ENCODE measurements around the gene RPL13.

Gene RPL13

GRCh38 chr16:89560378-89561141 lies at the start of gene RPL13:
Gene RPL13 (plus strand): TSS chr16:89560682. CDS start chr16:89560960, 278 bp downstream.
- peak; percentile 87 to 88 for DNase-seq (ENCODE audit: low read depth in 2 of 2)

- DNase-seq (ENCODE audit: low read depth in 2 of 2), result no peak
Observed at GRCh38 chr16:89511374-89511773, 49.1 kb upstream of the RPL13 start.

- DNase-seq (ENCODE audit: low read depth in 2 of 2), result no peak
Observed at GRCh38 chr16:89512453-89512852, 48.0 kb upstream of the RPL13 start.

- no peak for DNase-seq (ENCODE audit: low read depth in 2 of 2)
Observed at GRCh38 chr16:89517128-89517527, 43.4 kb upstream of the RPL13 start.

- no peak for DNase-seq (ENCODE audit: low read depth in 2 of 2)
Observed at GRCh38 chr16:89519881-89520280, 40.6 kb upstream of the RPL13 start.

- no peak for DNase-seq (ENCODE audit: low read depth in 2 of 2)
Observed at GRCh38 chr16:89522287-89522686, 38.2 kb upstream of the RPL13 start.

GRCh38 chr16:89523680-89524344 lies 36.7 kb upstream of the RPL13 start:
- DNase-seq (ENCODE audit: low read depth in 2 of 2), result no peak

GRCh38 chr16:89525146-89525913 lies 35.2 kb upstream of the RPL13 start:
- no peak for DNase-seq (ENCODE audit: low read depth in 2 of 2)

- DNase-seq (ENCODE audit: low read depth in 2 of 2), result no peak
Observed at GRCh38 chr16:89529097-89529496, 31.4 kb upstream of the RPL13 start.

- no peak for DNase-seq (ENCODE audit: low read depth in 2 of 2)
Observed at GRCh38 chr16:89530401-89531381, 29.8 kb upstream of the RPL13 start.

GRCh38 chr16:89531821-89532526 lies 28.5 kb upstream of the RPL13 start:
- DNase-seq (ENCODE audit: low read depth in 2 of 2), result no peak

GRCh38 chr16:89534252-89534756 lies 26.2 kb upstream of the RPL13 start:
- no peak for DNase-seq (ENCODE audit: low read depth in 2 of 2)

GRCh38 chr16:89536371-89536770 lies 24.1 kb upstream of the RPL13 start:
- no peak for DNase-seq (ENCODE audit: low read depth in 2 of 2)

- no peak for DNase-seq (ENCODE audit: low read depth in 2 of 2)
Observed at GRCh38 chr16:89536886-89537548, 23.5 kb upstream of the RPL13 start.

- DNase-seq (ENCODE audit: low read depth in 2 of 2), result no peak
Observed at GRCh38 chr16:89537549-89537925, 22.9 kb upstream of the RPL13 start.

- DNase-seq (ENCODE audit: low read depth in 2 of 2), result no peak
Observed at GRCh38 chr16:89538286-89538685, 22.2 kb upstream of the RPL13 start.

- no peak for DNase-seq (ENCODE audit: low read depth in 2 of 2)
Observed at GRCh38 chr16:89540557-89540956, 19.9 kb upstream of the RPL13 start.

GRCh38 chr16:89541792-89542191 lies 18.7 kb upstream of the RPL13 start:
- no peak for DNase-seq (ENCODE audit: low read depth in 2 of 2)

- DNase-seq (ENCODE audit: low read depth in 2 of 2), result no peak
Observed at GRCh38 chr16:89544113-89544512, 16.4 kb upstream of the RPL13 start.

GRCh38 chr16:89544713-89545043 lies 15.8 kb upstream of the RPL13 start:
- no peak for DNase-seq (ENCODE audit: low read depth in 2 of 2)
